RWPE2 (cell line): ENCODE measurements around the gene CMIP.
A peak's percentile ranks its signal among the peaks of the same experiment; 100 is the strongest.

ENCODE experiments used
- ATAC-seq: fragments of 200-7000 bp; cut with Tn5 transposase; 3 replicates; pipeline ENCODE4 v1.9.1; 2021; ENCODE audit warnings: low read depth
- DNase-seq: peaks from one replicate; pipeline ENCODE4 v3.0.0-alpha.2; 2020; ENCODE audit warnings: low spot score
- H3K27ac ChIP-seq: fragments of 450-650 bp; 2 replicates; pipeline ENCODE4 v1.5.1; 2017; ENCODE audit warnings: mild to moderate bottlenecking; ENCODE audit not compliant: poor library complexity, severe bottlenecking
- H3K27me3 ChIP-seq: fragments of 250-450 bp; sonication (Bioruptor Pico); 2 replicates; pipeline ENCODE4 v1.5.1; 2021; ENCODE audit warnings: mild to moderate bottlenecking, moderate library complexity; ENCODE audit not compliant: insufficient read depth, poor library complexity, severe bottlenecking
- H3K36me3 ChIP-seq: fragments of 250-450 bp; sonication (Bioruptor Pico); 2 replicates; pipeline ENCODE4 v1.5.1; 2020; ENCODE audit warnings: low read depth, mild to moderate bottlenecking, moderate library complexity
- H3K4me1 ChIP-seq: fragments of 250-450 bp; sonication (Bioruptor Pico); 2 replicates; pipeline ENCODE4 v1.5.1; 2021; ENCODE audit warnings: mild to moderate bottlenecking, moderate library complexity; ENCODE audit not compliant: insufficient read depth, poor library complexity, severe bottlenecking
- H3K4me3 ChIP-seq: fragments of 250-450 bp; sonication (Bioruptor Pico); 2 replicates; pipeline ENCODE4 v1.5.1; 2021; ENCODE audit warnings: mild to moderate bottlenecking, moderate library complexity; ENCODE audit not compliant: severe bottlenecking
- H3K9me3 ChIP-seq: fragments of 250-450 bp; sonication (Bioruptor Pico); 2 replicates; pipeline ENCODE4 v1.5.1; 2021; ENCODE audit warnings: mild to moderate bottlenecking, moderate library complexity; ENCODE audit not compliant: severe bottlenecking
- CTCF ChIP-seq: fragments of 450-650 bp; IDR thresholded peaks from one replicate; pipeline ENCODE4 v1.5.1; 2017; ENCODE audit warnings: mild to moderate bottlenecking, moderate library complexity; ENCODE audit not compliant: poor library complexity, severe bottlenecking

The CMIP gene

GRCh38 chr16:81729451-81729850, 284.8 kb downstream of the CMIP start:
- H3K27ac ChIP-seq, result no peak overlapping the region
- no peak for TF ChIP-seq CTCF
- no peak overlapping the region for H3K4me3 ChIP-seq
- H3K36me3 ChIP-seq, result no peaks in the 10 kb centered on the region
- peaks cover 3% of the 10 kb centered on the region for H3K4me1 ChIP-seq
- DNase-seq (no peak), ATAC-seq (no peak)
- H3K9me3 ChIP-seq, result no peaks in the 10 kb centered on the region
- H3K27me3 ChIP-seq, result no peaks in the 10 kb centered on the region

- DNase-seq, result no peak
- Histone ChIP-seq H3K4me1 (peaks cover 3% of the 10 kb centered on the region), H3K4me3 (no peak overlapping the region), H3K36me3 (no peaks in the 10 kb centered on the region), H3K27ac (no peak overlapping the region), H3K9me3 (no peaks in the 10 kb centered on the region), H3K27me3 (no peaks in the 10 kb centered on the region)
- TF ChIP-seq CTCF, result peak; percentile 73
- ATAC-seq, result peak; percentile 86
Observed at GRCh38 chr16:81730090-81731051, 285.8 kb downstream of the CMIP start.

GRCh38 chr16:81731649-81732048, 287.0 kb downstream of the CMIP start:
- ATAC-seq (no peak), DNase-seq (no peak)
- H3K4me1 ChIP-seq, result peaks cover 3% of the 10 kb centered on the region
- TF ChIP-seq CTCF, result no peak
- no peak overlapping the region for H3K27ac ChIP-seq
- H3K9me3 ChIP-seq, result no peaks in the 10 kb centered on the region
- H3K4me3 ChIP-seq, result no peak overlapping the region
- no peaks in the 10 kb centered on the region for H3K36me3 ChIP-seq
- no peaks in the 10 kb centered on the region for H3K27me3 ChIP-seq

DNA sequence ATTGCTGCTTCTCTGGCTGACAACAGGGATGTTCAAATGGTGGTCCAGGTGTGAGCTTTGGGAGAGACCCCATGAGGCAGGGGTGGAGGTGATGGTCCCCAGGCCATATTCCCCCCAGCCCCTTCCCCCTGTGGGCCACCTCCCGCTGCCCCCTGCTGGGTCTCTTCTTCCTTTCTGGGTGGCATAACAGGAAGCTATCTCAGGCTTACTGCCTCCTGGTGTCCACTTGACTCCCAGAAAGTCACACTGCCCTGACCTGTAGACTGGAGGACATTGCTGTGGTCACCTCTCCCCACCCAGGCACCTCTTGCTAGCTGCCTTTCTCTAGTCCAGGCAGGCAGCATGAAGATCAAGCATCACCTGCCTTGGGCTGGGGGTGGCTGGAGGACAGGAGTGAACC, 288.1 kb downstream of the CMIP start:
- Histone ChIP-seq H3K4me1 (peaks cover 6% of the 10 kb centered on the region), H3K36me3 (no peaks in the 10 kb centered on the region), H3K27ac (no peak overlapping the region), H3K27me3 (no peaks in the 10 kb centered on the region), H3K4me3 (no peak overlapping the region), H3K9me3 (no peaks in the 10 kb centered on the region)
- DNase-seq (no peak), ATAC-seq (no peak)
- no peak for TF ChIP-seq CTCF

DNA sequence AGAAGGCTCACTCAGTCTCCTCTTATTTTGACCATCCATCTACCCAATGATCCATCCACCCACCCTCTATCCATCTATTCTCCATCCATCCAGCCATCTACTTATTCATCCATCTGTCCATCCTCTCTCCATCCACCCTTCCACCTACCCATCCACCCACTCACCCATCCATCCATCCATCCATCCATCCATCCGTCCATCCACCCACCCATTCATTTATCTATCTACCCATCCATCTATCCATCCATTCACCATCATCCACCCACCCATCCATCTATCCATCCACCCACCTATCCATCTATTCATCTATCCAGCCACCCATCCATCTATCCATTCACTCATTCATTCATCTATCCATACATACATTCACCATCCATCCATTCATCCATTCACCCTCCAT, 288.7 kb downstream of the CMIP start:
- no peaks in the 10 kb centered on the region for H3K9me3 ChIP-seq
- no peak overlapping the region for H3K27ac ChIP-seq
- no peaks in the 10 kb centered on the region for H3K36me3 ChIP-seq
- no peak for DNase-seq
- H3K4me1 ChIP-seq, result peaks cover 6% of the 10 kb centered on the region
- no peak overlapping the region for H3K4me3 ChIP-seq
- H3K27me3 ChIP-seq, result no peaks in the 10 kb centered on the region
- TF ChIP-seq CTCF, result no peak
- ATAC-seq, result no peak
